ENCODE results near the gene LRPAP1. TPM values are rescaled to one million over a fixed set of nuclear protein-coding genes. Genes with fewer than 3 reads are reported as not detected.

LRPAP1 gene
- polyA plus RNA-seq, 3 donors, result 195 to 212 (median 205) TPM

GRCh38 chr4:3505231-3505630, 27.0 kb downstream of the LRPAP1 start:
- DNase-seq, result no peak

- no peak for DNase-seq
These were observed 29.0 kb downstream of the LRPAP1 start for GRCh38 chr4:3502941-3503936.

GRCh38 chr4:3501825-3502425, 30.3 kb downstream of the LRPAP1 start:
- DNase-seq, result no peak

GRCh38 chr4:3501126-3501824, 30.9 kb downstream of the LRPAP1 start:
- DNase-seq, result no peak

GRCh38 chr4:3500634-3501101, 31.6 kb downstream of the LRPAP1 start:
- DNase-seq, result no peak

- DNase-seq, result no peak
These were observed 32.1 kb downstream of the LRPAP1 start for GRCh38 chr4:3500111-3500510.

GRCh38 chr4:3499710-3500109, 32.5 kb downstream of the LRPAP1 start:
- DNase-seq, result no peak

- DNase-seq, result no peak
These were observed 33.2 kb downstream of the LRPAP1 start for GRCh38 chr4:3498901-3499510.

- DNase-seq, result no peak
These were observed 33.8 kb downstream of the LRPAP1 start for GRCh38 chr4:3498407-3498806.

GRCh38 chr4:3497523-3498389, 34.5 kb downstream of the LRPAP1 start:
- DNase-seq, result no peak

- DNase-seq, result no peak
These were observed 35.1 kb downstream of the LRPAP1 start for GRCh38 chr4:3497095-3497494.

GRCh38 chr4:3496021-3496420, 36.2 kb downstream of the LRPAP1 start:
- no peak for DNase-seq

GRCh38 chr4:3495204-3495975, 36.8 kb downstream of the LRPAP1 start:
- no peak for DNase-seq

- DNase-seq, result no peak
These were observed 37.8 kb downstream of the LRPAP1 start for GRCh38 chr4:3494462-3494871.

- DNase-seq, result no peak
These were observed 38.3 kb downstream of the LRPAP1 start for GRCh38 chr4:3493720-3494461.

- no peak for DNase-seq
These were observed 39.2 kb downstream of the LRPAP1 start for GRCh38 chr4:3492741-3493719.

GRCh38 chr4:3491681-3492405, 40.4 kb downstream of the LRPAP1 start:
- no peak for DNase-seq
